ENCODE measurements around the gene CELF1.

DNA sequence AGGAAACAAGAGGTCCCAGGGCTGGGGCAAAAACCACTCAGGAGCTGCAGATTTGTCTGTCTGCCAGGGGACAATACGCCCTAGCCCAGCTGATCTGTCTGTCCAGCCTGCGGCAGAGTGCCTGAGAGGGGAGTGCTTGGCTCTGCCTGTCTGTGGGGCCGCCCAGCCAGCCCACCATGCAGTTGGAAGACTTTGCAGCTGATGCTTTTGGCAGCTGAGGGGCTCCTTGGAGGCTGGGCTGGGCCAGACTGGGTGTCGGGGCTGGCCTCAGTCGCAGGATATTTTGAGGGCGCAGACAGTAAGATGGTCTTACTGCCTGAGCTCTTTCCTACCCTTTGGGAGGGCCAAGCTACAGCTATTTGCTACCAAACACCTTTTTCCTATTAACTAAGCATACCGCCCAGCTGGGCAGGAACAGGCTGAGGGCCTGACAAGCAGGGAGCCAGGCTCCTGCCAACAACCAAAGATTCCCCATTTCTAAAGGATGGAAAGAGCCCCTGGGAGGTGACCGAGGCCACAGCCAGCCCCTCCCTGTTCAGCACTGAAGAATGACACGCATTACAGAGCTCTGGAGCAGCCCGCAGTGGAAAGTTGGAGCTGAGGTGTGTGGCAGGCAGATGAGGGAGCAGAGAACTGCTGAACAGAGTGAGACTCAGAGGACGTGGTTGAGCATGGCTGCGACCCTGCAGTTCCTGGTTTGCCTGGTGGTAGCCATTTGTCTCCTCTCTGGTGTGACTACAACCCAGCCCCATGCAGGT, 33.3 kb upstream of the CELF1 start, which contains the start of gene FAM180B:
- TF ChIP-seq, protein P1, sequence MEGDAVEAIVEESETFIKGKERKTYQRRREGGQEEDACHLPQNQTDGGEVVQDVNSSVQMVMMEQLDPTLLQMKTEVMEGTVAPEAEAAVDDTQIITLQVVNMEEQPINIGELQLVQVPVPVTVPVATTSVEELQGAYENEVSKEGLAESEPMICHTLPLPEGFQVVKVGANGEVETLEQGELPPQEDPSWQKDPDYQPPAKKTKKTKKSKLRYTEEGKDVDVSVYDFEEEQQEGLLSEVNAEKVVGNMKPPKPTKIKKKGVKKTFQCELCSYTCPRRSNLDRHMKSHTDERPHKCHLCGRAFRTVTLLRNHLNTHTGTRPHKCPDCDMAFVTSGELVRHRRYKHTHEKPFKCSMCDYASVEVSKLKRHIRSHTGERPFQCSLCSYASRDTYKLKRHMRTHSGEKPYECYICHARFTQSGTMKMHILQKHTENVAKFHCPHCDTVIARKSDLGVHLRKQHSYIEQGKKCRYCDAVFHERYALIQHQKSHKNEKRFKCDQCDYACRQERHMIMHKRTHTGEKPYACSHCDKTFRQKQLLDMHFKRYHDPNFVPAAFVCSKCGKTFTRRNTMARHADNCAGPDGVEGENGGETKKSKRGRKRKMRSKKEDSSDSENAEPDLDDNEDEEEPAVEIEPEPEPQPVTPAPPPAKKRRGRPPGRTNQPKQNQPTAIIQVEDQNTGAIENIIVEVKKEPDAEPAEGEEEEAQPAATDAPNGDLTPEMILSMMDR (conservative IDR thresholded peaks at IDR 0.05), result no peak
- TF ChIP-seq ZFX (IDR thresholded peaks at IDR 0.05), result no peak

Data from C4-2B (cell line).